GM12891 (cell line): ENCODE data around the gene CCNL1.

Source experiments
- DNase-seq: peaks from one replicate; pipeline ENCODE4 v3.0.0; 2011; ENCODE audit warnings: low spot score; ENCODE audit not compliant: insufficient read length
- FAIRE-seq: peaks from 2 replicates; lab custom pipeline; 2011; peaks lifted over from hg19 to GRCh38; lab: Jason Lieb, UNC
- PAX5 ChIP-seq: IDR thresholded peaks from 2 replicates; pipeline ENCODE4 v1.6.1; 2011; ENCODE audit warnings: low read length, moderate library complexity, mild to moderate bottlenecking; ENCODE audit not compliant: insufficient read depth, severe bottlenecking
- POLR2A ChIP-seq: IDR thresholded peaks from 2 replicates; pipeline ENCODE4 v1.6.1; 2011; ENCODE audit warnings: low read depth, low read length, control low read depth
- POLR2AphosphoS5 ChIP-seq: IDR thresholded peaks from 2 replicates; pipeline ENCODE4 v1.6.1; 2011; ENCODE audit warnings: low read depth, low read length, control low read depth
- POU2F2 ChIP-seq: IDR thresholded peaks from 2 replicates; pipeline ENCODE4 v1.6.1; 2011; ENCODE audit warnings: low read depth, mild to moderate bottlenecking, control low read depth, low read length, moderate library complexity
- SPI1 ChIP-seq: IDR thresholded peaks from 2 replicates; pipeline ENCODE4 v1.6.1; 2011; ENCODE audit warnings: low read depth, low read length, control low read depth
- TAF1 ChIP-seq: IDR thresholded peaks from 2 replicates; pipeline ENCODE4 v1.6.1; 2011; ENCODE audit warnings: low read depth, low read length, control low read depth

CCNL1 gene

DNA sequence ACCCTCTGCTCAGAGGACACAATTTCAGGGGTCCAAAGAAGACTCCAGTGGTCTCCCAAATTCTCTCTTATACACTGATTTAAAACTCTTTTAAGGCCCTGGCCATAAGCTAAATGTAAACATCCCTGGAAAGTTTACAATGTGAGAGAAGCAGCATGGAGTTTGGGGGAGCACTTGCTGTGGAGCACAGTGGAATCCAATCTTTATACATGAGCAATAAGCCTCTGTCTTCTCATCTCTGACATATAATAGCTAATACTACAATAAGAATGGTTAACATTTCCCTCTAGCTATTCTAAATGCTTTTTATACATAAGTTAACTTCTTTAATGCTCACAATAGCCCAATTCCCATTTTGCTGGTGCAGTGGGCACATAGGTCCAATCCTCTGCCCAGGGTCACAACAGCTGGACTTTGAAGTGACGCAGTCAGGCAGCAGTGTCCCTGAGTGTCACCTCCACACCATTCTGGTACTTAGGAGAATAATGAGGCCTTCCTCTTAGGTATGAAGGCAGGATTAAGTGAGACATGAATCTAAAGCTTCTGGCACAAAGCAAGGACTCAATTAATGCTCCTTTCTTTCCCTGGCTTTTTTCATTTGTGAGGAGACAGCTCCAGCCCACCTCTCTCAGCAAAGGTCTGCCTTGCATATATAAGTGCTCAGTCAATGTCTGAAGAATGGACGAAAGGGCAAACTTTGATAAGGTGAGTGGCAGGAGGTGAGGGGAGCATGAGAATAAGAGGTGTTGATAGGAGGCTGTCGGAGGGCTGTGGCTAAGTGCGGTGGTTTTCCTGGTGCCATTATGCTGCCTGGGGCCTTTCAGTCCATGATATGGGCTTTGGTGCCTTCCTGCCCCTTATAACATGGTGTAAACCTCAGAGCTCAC is 26.3 kb downstream of the CCNL1 start:
- DNase-seq (no peak), FAIRE-seq (no peak)
- TF ChIP-seq POU2F2 (no peak), TAF1 (no peak), PAX5 (no peak), POLR2AphosphoS5 (no peak), SPI1 (no peak), POLR2A (no peak)

DNA sequence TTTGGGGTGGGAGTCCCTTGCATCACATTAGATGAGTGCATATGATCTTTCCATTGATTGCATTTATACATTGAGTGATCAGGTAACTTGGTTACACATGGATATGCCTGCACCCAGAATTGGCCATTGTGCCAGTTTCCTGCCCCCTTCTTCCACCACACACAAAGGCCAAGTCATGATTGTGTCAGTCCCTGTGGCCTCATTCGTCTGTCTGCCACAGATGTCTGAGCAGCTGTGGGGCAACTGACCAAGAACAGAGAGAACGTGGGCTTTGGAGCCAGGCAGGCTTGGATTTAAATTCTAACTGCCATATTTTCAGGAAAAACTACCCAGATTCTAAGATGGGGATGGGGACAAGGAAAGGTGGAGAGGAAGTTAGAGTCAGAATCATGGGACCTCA is 27.0 kb downstream of the CCNL1 start:
- TF ChIP-seq TAF1 (no peak), POLR2A (no peak), PAX5 (no peak)
- FAIRE-seq: no peak

DNA sequence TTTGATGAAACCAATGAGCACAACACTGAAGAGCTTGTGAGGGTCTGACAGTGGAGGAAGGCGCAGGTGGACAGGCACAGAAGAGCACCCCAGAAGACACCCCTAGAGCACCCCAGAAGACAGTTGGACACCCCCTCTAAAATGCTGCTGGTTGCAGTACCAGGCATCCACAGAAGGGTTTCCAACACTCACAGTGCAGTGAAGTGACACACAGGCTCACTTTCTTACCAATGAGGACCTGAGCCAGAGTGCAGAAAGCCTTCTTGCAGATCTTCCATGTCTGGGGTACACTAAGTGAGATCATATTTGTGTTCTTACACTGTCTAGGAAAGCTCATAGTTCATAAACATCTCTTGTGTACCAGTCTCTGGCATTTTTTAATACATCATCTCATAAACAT is 27.6 kb downstream of the CCNL1 start:
- DNase-seq: no peak
- no peak for FAIRE-seq
- TF ChIP-seq TAF1 (no peak), POLR2A (no peak), SPI1 (no peak), PAX5 (no peak), POLR2AphosphoS5 (no peak), POU2F2 (no peak)

More for the DNA sequence above, 27.0 kb downstream of the CCNL1 start:
- DNase-seq: no peak

DNA sequence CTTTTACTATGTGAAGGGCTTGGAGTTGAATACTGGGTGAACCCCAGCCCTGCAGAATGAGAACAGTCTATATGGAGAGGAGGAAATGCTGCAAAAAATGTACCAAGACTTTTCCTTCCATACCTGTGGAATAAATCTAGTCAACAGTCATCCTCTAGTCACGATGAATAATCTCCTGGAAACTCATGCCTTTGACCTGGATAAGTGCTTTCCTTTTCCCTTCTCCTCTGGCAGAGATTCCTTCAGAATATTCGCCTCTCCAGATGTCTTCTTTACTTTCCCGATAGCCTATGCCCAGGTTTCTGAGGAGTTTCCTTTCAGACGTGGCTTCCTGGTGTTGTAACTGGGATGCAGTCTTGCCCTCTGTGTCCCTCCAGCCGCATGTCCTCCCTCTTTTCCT is 28.1 kb downstream of the CCNL1 start:
- no peak for FAIRE-seq
- TF ChIP-seq TAF1 (no peak), POLR2AphosphoS5 (no peak), SPI1 (no peak)

DNA sequence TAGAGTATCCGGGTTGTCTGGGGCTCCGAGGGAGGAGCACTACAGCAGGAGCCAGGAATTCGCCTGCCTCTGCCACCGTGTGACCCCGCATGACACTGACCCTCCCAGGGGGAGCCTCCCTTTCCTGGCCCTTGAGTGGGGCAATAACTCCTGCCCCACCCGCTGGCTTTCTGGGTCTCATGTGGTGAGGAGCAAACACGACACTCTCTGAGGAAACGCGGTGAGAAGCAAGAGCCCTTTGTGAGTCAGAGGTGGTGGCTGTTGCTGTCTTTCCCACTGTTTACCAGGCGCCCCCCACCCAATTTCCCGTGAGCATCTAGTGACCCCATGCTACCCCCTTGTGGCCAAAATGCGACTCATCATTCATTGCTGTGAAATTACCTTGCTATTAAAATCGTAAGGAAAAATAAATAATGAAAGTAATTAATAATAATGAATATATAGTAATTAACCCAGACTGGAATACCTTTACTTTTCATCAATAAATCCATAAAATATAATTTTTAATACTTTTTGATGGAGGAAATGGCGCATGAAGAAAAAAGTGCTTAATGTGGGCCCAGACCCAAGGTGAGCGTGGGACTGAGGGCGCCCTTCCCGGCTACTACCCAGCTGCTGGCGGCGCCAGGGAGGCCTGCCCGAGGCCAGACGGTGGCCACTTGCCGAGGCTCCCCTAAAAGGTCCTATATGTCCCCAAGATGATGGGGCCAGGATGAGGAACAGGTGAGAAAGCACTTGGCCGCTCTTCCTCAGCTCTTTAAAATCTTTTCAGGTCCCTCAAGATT is 29.3 kb downstream of the CCNL1 start:
- DNase-seq (no peak), FAIRE-seq (no peak)
- TF ChIP-seq SPI1 (no peak), TAF1 (no peak), PAX5 (no peak), POLR2AphosphoS5 (no peak), POU2F2 (no peak), POLR2A (no peak)

More for the DNA sequence above, 28.1 kb downstream of the CCNL1 start:
- no peak for DNase-seq

DNA sequence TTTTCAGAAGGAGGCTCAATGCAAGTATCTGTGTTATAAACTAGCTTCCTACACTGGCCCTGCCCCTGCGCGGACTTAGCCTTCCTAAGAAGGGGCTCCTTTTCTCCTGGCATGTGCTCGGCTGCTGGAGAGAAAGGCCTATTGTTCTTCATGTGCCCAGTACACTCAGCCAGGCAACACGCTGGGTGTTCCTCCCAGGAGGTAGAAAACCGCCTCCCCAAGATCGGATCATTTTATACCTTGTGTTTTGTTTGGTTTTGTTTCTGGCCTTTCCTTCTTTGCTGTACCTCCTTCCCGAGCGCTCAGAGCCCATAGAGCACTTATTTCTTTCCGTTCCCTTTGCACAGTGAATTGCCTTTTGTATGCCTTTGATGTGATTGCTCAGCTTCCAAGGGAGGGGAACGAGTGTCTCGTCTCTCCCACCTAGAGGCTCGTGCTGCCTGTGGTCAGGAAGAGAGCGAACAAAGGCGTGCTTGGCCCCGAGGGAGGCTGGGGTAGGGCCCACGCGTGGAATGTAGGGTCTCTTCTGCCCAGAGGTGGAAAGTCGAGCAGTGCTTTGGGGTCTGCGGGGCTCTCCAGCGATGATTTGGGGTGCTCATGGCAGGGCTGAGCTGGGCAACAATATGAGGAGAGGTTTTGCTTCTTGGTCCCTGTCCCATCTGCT is 30.0 kb downstream of the CCNL1 start:
- no peak for FAIRE-seq
- TF ChIP-seq TAF1 (no peak), POLR2A (no peak), PAX5 (no peak), POLR2AphosphoS5 (no peak), SPI1 (no peak), POU2F2 (no peak)
- no peak for DNase-seq

DNA sequence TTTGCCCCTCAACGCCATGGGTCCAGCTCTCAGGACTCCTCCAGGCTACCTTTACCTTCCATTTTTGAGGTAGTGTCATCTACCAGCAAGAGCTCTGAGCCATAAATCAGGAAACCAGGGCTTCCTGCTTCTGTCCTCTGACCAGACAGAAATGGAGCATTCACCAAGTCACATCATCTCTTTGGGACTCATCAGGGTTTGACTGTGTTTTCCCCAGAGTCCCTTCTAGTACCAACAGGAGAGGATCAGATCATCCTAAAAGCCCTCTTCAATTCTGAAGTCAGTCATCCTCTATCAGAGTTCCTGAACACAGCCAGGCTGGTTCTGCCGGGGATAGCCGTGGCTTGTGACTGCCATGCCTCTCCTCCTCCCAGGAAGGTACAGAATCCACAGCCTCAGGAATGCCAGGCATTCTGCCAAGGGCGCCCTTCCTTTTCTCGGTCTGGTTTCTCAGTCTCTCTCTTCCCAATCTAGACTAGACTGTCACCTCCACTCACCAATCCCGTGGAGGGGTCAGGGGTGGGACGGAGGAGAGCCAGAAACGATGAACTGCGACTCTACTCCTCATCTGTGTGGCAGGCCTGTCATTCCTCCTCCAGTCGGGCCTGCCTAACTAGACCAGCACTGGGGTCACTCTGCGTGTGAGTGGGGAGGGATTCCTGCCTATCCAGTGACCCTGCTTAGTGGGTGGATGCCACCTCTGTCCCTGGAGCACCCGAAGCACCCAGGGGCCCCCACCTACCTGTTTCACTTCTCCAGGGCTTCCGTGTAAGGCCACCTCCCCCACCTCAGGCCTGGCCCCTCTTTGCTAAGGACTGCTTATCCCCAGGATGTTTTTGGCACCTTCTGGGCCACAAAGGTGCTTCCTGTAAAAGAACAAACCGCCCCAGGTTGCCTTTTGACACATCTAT is 30.9 kb downstream of the CCNL1 start:
- TF ChIP-seq PAX5: no peak
- no peak for TF ChIP-seq POU2F2
- no peak for TF ChIP-seq POLR2AphosphoS5
- no peak for TF ChIP-seq SPI1
- no peak for TF ChIP-seq POLR2A
- TF ChIP-seq TAF1: no peak
- no peak for FAIRE-seq
- no peak for DNase-seq
